ENCODE data around the gene CNIH3. TPM values are rescaled to one million over a fixed set of nuclear protein-coding genes. Genes with fewer than 3 reads are reported as not detected.
A peak's percentile ranks its signal among the peaks of the same experiment; 100 is the strongest.

Gene CNIH3
- total RNA-seq, 1 experiment from 2014 or later, result 2.1 TPM

DNA sequence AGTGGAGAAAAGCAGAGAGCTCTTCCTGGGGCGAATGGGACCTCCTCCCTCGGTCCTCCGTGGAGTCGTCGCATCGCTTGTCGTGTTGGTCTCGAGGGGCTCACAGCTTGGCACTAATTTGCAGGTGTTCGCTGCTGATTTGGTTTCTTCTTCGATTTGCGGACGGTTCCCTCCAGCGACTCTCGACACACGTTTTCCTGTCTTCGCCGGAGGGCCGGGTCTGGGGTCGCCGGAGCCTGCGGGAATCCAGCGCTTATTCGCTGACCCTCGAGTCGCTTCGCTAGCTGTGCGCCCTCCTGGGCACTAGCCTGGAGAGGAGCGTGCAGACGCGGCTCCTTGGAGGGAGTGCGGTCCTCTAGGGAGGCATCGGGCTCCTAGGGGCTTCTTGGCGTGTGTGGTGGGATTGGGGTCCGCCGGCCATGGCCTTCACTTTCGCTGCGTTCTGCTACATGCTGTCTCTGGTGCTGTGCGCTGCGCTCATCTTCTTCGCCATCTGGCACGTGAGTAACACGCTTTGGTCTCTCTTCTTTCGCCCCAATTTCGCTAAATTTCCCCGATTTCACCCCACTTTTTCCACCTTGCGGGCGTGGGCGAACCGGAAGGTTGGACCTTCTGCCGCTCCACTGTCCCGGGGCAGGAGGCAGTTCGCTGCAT lies 766 bp downstream of the CNIH3 start:
- DNase-seq, result no peak
- CTCF ChIA-PET, result interaction anchor here (0.7 to 1.4 kb wide), 3 partner anchors 10 to 413 kb away, joined by 3 read pairs; no protein-coding TSS in a partner anchor
- TF ChIP-seq, protein P1, sequence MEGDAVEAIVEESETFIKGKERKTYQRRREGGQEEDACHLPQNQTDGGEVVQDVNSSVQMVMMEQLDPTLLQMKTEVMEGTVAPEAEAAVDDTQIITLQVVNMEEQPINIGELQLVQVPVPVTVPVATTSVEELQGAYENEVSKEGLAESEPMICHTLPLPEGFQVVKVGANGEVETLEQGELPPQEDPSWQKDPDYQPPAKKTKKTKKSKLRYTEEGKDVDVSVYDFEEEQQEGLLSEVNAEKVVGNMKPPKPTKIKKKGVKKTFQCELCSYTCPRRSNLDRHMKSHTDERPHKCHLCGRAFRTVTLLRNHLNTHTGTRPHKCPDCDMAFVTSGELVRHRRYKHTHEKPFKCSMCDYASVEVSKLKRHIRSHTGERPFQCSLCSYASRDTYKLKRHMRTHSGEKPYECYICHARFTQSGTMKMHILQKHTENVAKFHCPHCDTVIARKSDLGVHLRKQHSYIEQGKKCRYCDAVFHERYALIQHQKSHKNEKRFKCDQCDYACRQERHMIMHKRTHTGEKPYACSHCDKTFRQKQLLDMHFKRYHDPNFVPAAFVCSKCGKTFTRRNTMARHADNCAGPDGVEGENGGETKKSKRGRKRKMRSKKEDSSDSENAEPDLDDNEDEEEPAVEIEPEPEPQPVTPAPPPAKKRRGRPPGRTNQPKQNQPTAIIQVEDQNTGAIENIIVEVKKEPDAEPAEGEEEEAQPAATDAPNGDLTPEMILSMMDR (IDR thresholded peaks at IDR 0.05; ENCODE audit: unreplicated experiment), result no peak
- no TSS peak for BruUV-seq (replicated peaks)
- intact Hi-C loops (cut with micrococcal nuclease; ENCODE audit: unreplicated experiment), result no loop called here
- peak overlapping the region; percentile 77 for H3K4me3 Mint-ChIP-seq (ENCODE audit: low read depth, unreplicated experiment)
- H3K9me3 Mint-ChIP-seq (ENCODE audit: low read depth, unreplicated experiment), result peaks cover 2% of the 10 kb centered on the region
- no peaks in the 10 kb centered on the region for H3K4me1 Mint-ChIP-seq (ENCODE audit: low read depth, unreplicated experiment)
- peaks cover 57% of the 10 kb centered on the region for H3K27me3 Mint-ChIP-seq (ENCODE audit: unreplicated experiment)
- H3K36me3 Mint-ChIP-seq (ENCODE audit: insufficient read depth, unreplicated experiment), result peaks cover 15% of the 10 kb centered on the region
- H3K27ac Mint-ChIP-seq (ENCODE audit: unreplicated experiment), result no peak overlapping the region

GRCh38 chr1:224617410-224618355 lies 1.6 kb downstream of the CNIH3 start:
- Mint-ChIP-seq H3K36me3 (ENCODE audit: insufficient read depth, unreplicated experiment) (peaks cover 15% of the 10 kb centered on the region), H3K4me3 (ENCODE audit: low read depth, unreplicated experiment) (peak overlapping the region; percentile 77), H3K27ac (ENCODE audit: unreplicated experiment) (no peak overlapping the region), H3K4me1 (ENCODE audit: low read depth, unreplicated experiment) (peaks cover under 1% of the 10 kb centered on the region), H3K27me3 (ENCODE audit: unreplicated experiment) (peaks cover 65% of the 10 kb centered on the region), H3K9me3 (ENCODE audit: low read depth, unreplicated experiment) (peaks cover 3% of the 10 kb centered on the region)
- no peak for DNase-seq
- TF ChIP-seq, protein P1 (IDR thresholded peaks at IDR 0.05; ENCODE audit: unreplicated experiment), result no peak
- CTCF ChIA-PET, result interaction anchor here (0.6 kb wide), 1 partner anchor 709 kb away, joined by 3 read pairs; no protein-coding TSS in a partner anchor
- no TSS peak for BruUV-seq (replicated peaks)
- intact Hi-C loops (cut with micrococcal nuclease; ENCODE audit: unreplicated experiment), result no loop called here

DNA sequence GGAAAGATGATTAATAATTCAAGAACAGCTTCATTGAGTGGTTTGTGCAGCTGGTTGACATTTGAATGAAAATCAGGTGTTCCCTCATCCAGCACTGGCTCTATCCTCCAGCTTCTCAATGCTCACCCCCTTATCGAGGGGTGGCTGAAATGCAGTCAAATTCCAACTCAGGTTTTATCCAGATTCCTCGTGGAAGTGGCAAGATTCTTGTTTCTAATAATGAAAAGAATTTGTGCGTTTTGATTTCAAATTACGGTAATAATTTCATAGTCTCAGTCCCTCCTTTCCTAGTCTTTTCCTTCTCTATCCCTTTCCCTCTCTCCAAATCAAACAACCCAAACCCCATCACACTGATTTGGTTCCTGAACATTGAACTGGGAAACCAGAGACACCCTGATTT lies 3.1 kb downstream of the CNIH3 start:
- Mint-ChIP-seq H3K27me3 (ENCODE audit: unreplicated experiment) (peaks cover 80% of the 10 kb centered on the region), H3K27ac (ENCODE audit: unreplicated experiment) (no peak overlapping the region), H3K36me3 (ENCODE audit: insufficient read depth, unreplicated experiment) (peaks cover 15% of the 10 kb centered on the region), H3K4me3 (ENCODE audit: low read depth, unreplicated experiment) (no peak overlapping the region), H3K9me3 (ENCODE audit: low read depth, unreplicated experiment) (peaks cover 3% of the 10 kb centered on the region), H3K4me1 (ENCODE audit: low read depth, unreplicated experiment) (peaks cover 15% of the 10 kb centered on the region)
- CTCF ChIA-PET, result no interaction called here
- intact Hi-C loops (cut with micrococcal nuclease; ENCODE audit: unreplicated experiment), result no loop called here
- TF ChIP-seq, protein P1 (IDR thresholded peaks at IDR 0.05; ENCODE audit: unreplicated experiment), result no peak
- no TSS peak for BruUV-seq (replicated peaks)
- no peak for DNase-seq

- no peak overlapping the region for H3K27ac Mint-ChIP-seq (ENCODE audit: unreplicated experiment)
- TF ChIP-seq, protein P1 (IDR thresholded peaks at IDR 0.05; ENCODE audit: unreplicated experiment), result no peak
- DNase-seq, result no peak
- H3K4me1 Mint-ChIP-seq (ENCODE audit: low read depth, unreplicated experiment), result peaks cover 23% of the 10 kb centered on the region
- H3K4me3 Mint-ChIP-seq (ENCODE audit: low read depth, unreplicated experiment), result no peak overlapping the region
- H3K36me3 Mint-ChIP-seq (ENCODE audit: insufficient read depth, unreplicated experiment), result peaks cover 15% of the 10 kb centered on the region
- H3K9me3 Mint-ChIP-seq (ENCODE audit: low read depth, unreplicated experiment), result peaks cover 3% of the 10 kb centered on the region
- intact Hi-C loops (cut with micrococcal nuclease; ENCODE audit: unreplicated experiment), result no loop called here
- H3K27me3 Mint-ChIP-seq (ENCODE audit: unreplicated experiment), result peaks cover 86% of the 10 kb centered on the region
- CTCF ChIA-PET, result interaction anchor here (0.5 kb wide), 1 partner anchor 38 kb away, joined by 3 read pairs; no protein-coding TSS in a partner anchor
- no TSS peak for BruUV-seq (replicated peaks)
These were observed 4.0 kb downstream of the CNIH3 start for GRCh38 chr1:224620105-224620504.
